Adrenal gland (tissue), 12 donors: ENCODE measurements around the gene TAF3. TPM values are rescaled to one million over a fixed set of nuclear protein-coding genes. Genes with fewer than 3 reads are reported as not detected.

ENCODE experiments used
- DNase-seq, 7 donors: peaks; one replicate each; pipeline ENCODE4 v3.0.0-alpha.2; 2019 to 2020
- H3K27ac ChIP-seq, 5 donors: fragments of 200-600 bp; sonication (generic) in 4 of 5; 1 replicate in 3 of 5; 2 replicates in 2 of 5; pipeline versions ENCODE4 v1.5.1 to v1.8.0; 2016 to 2020; ENCODE audit warnings: mild to moderate bottlenecking in 1 of 5
- H3K27me3 ChIP-seq: fragments of 200-600 bp; 2 replicates; pipeline ENCODE4 v1.8.0; 2021
- H3K36me3 ChIP-seq, 2 donors: fragments of 200-600 bp; replicated peaks in 1 of 2; 1 replicate in 1 of 2; 2 replicates in 1 of 2; pipeline versions ENCODE4 v1.5.1 to v1.8.0; 2018 to 2022
- H3K4me1 ChIP-seq, 2 donors: fragments of 200-600 bp; replicated peaks in 1 of 2; 1 replicate in 1 of 2; 2 replicates in 1 of 2; pipeline versions ENCODE4 v1.5.1 to v1.8.0; 2018 to 2021
- H3K4me3 ChIP-seq, 4 donors: fragments of 200-600 bp; sonication (generic) in 3 of 4; one replicate each; pipeline ENCODE4 v1.5.1; 2016 to 2018
- H3K9me3 ChIP-seq, 3 donors: fragments of 200-600 bp; sonication (generic) in 1 of 3; replicated peaks in 1 of 3; 1 replicate in 2 of 3; 2 replicates in 1 of 3; pipeline versions ENCODE4 v1.5.1 to v1.8.0; 2016 to 2021
- POLR2A ChIP-seq, 2 donors: fragments of 450-650 bp; IDR thresholded peaks; one replicate each; pipeline ENCODE4 v1.6.1; 2017; ENCODE audit warnings: antibody characterized with exemption in 2 of 2, mild to moderate bottlenecking in 2 of 2, moderate library complexity in 1 of 2
- WGBS, 4 donors: extraction: QIAGEN DNeasy Blood & Tissue Kit in 2 of 4; methylation state at CpG; one replicate each; pipeline versions ENCODE4 v1.1.5 to v1.1.7; 2013 to 2017; 5-methylcytosine and 5-hydroxymethylcytosine counted together
- intact Hi-C, 2 donors: fragments of 100-400 bp; cut with DNase I; formaldehyde crosslinking; loops; one replicate each; pipeline versions ENCODE4 v1.14.1 to v1.15.0; 2022 to 2023
- polyA plus RNA-seq, 3 donors: library from polyadenylated mRNA; stranded (reverse); fragments of 200-250 nt in 2 of 3; fragments of 350-450 nt in 1 of 3; fragmentation: Illumina TruSeq in 1 of 3; extraction: RNeasy Lipid Tissue Mini Kit (QIAGEN cat#74804) in 1 of 3; gene quantifications; one replicate each; pipeline ENCODE4 v1.2.3, GENCODE V29; 2013 to 2014
- total RNA-seq, 9 donors: library from RNA; depleted of rRNA in 4 of 9; stranded (reverse); fragments of >200 nt in 4 of 9; fragments of 120-200 nt in 1 of 9; fragmentation: NEBNext Ultra II Directional in 1 of 9; extraction: Animal tissue kit (Norgen Biotek cat#: 25700) in 1 of 9; gene quantifications; one replicate each; pipeline versions ENCODE4 v1.1.0 to v1.2.4, GENCODE V29; 2013 to 2023
- TF ChIP-seq, protein P1 (sequence below), 6 experiments: fragments of 450-650 bp in 4 of 6; fragments of 200-600 bp in 2 of 6; sonication (generic) in 1 of 6; IDR thresholded peaks; 1 replicate in 5 of 6; 2 replicates in 1 of 6; pipeline versions ENCODE4 v1.5.1 to v1.8.0; 2016 to 2021; ENCODE audit warnings: antibody characterized with exemption in 6 of 6, mild to moderate bottlenecking in 2 of 6, moderate library complexity in 1 of 6
- donor health status: healthy with polysubstance abuse.
- donor health status: Bipolar disorder and iron deficiency.
- donor health status: DM: yes; HTN: yes; CAD: no.
- donor health status: DM: no; HTN: no; CAD: no.
- donor health status: DM: no; HTN: no; CAD: no.
- donor health status: DM: yes; HTN: yes; CAD: no.

Gene TAF3
- total and polyA plus RNA-seq, 12 donors: 3.5 to 16.6 (median 7.6) TPM

DNA sequence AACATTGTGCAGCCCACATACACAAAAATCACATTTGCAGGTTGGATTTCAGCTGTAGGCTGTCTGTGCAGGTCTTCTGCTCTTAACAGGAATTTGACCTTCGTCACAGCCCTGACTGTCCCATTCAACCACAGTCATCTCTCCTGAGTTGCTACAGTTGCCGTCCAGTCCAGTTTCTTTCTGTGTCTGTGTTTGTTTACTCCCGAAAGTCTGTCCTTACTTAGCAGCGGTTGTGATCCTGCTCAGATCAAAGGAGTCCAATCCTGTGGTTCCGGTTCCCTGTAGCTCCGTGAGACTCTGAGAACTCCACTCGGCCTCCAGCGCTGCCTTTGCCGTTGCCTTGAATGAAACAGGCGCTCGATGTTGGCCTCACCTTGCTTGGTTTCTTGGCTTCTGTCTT is 124.6 kb downstream of the TAF3 start:
- no peak for TF ChIP-seq POLR2A (IDR thresholded peaks at IDR 0.05)
- peaks cover 0 to 13% of the 10 kb centered on the region in 2 donors for H3K4me1 ChIP-seq
- no peaks in the 10 kb centered on the region for H3K36me3 ChIP-seq
- no peak for DNase-seq
- no peaks in the 10 kb centered on the region for H3K27me3 ChIP-seq
- intact Hi-C loops: no loop called here
- no peak overlapping the region for H3K27ac ChIP-seq
- peaks cover 0 to 5% (median 0%) of the 10 kb centered on the region in 3 donors for H3K9me3 ChIP-seq
- 92 to 96% (median 93%) methylated on average over 11 of the region's 11 CpGs for WGBS, 4 donors
- H3K4me3 ChIP-seq: no peak overlapping the region

GRCh38 chr10:7944215-7944480 is 125.8 kb downstream of the TAF3 start:
- no peaks in the 10 kb centered on the region for H3K36me3 ChIP-seq
- H3K27me3 ChIP-seq: no peaks in the 10 kb centered on the region
- peaks cover 0 to 13% of the 10 kb centered on the region in 2 donors for H3K4me1 ChIP-seq
- H3K9me3 ChIP-seq: peaks cover 0 to 5% (median 0%) of the 10 kb centered on the region in 3 donors
- no peak for DNase-seq
- WGBS, 4 donors: 62 to 68% (median 67%) methylated on average over 2 of the region's 2 CpGs
- no peak for TF ChIP-seq POLR2A (IDR thresholded peaks at IDR 0.05)
- TF ChIP-seq, protein P1, sequence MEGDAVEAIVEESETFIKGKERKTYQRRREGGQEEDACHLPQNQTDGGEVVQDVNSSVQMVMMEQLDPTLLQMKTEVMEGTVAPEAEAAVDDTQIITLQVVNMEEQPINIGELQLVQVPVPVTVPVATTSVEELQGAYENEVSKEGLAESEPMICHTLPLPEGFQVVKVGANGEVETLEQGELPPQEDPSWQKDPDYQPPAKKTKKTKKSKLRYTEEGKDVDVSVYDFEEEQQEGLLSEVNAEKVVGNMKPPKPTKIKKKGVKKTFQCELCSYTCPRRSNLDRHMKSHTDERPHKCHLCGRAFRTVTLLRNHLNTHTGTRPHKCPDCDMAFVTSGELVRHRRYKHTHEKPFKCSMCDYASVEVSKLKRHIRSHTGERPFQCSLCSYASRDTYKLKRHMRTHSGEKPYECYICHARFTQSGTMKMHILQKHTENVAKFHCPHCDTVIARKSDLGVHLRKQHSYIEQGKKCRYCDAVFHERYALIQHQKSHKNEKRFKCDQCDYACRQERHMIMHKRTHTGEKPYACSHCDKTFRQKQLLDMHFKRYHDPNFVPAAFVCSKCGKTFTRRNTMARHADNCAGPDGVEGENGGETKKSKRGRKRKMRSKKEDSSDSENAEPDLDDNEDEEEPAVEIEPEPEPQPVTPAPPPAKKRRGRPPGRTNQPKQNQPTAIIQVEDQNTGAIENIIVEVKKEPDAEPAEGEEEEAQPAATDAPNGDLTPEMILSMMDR (IDR thresholded peaks at IDR 0.05): no peak
- H3K27ac ChIP-seq: no peak overlapping the region
- intact Hi-C loops: no loop called here
- H3K4me3 ChIP-seq: no peak overlapping the region

DNA sequence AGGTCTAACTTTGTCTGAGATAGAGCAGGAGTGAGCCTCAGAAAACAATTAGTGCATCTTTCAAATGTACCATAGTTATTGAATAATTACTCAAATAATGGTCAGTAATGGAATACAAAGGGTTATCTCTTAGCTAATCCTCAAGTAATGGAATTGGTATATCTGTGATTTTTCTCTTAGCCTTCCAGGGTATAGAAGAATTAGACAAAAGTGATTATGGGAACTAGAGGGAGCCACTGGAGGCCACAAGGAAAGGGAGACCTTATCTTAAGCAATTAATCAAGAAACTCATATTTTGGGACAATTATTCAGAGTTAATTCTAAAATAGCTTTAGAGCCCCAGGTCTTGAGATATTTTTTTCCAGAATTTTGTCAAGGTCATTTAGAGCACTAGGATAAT is 126.2 kb downstream of the TAF3 start:
- Histone ChIP-seq H3K4me3 (no peak overlapping the region), H3K27me3 (no peaks in the 10 kb centered on the region), H3K4me1 (peaks cover 0 to 13% of the 10 kb centered on the region in 2 donors), H3K27ac (no peak overlapping the region), H3K36me3 (no peaks in the 10 kb centered on the region), H3K9me3 (peaks cover 0 to 5% (median 0%) of the 10 kb centered on the region in 3 donors)
- DNase-seq: no peak
- intact Hi-C loops: no loop called here
- TF ChIP-seq POLR2A (IDR thresholded peaks at IDR 0.05): no peak
- TF ChIP-seq, protein P1 (IDR thresholded peaks at IDR 0.05): no peak

GRCh38 chr10:7945034-7945433 is 126.7 kb downstream of the TAF3 start:
- peaks cover 0 to 13% of the 10 kb centered on the region in 2 donors for H3K4me1 ChIP-seq
- H3K36me3 ChIP-seq: no peaks in the 10 kb centered on the region
- H3K4me3 ChIP-seq: no peak overlapping the region
- DNase-seq: no peak
- 93 to 100% (median 96%) methylated on average over 2 of the region's 2 CpGs for WGBS, 4 donors
- H3K27me3 ChIP-seq: no peaks in the 10 kb centered on the region
- TF ChIP-seq, protein P1 (IDR thresholded peaks at IDR 0.05): no peak
- no peak for TF ChIP-seq POLR2A (IDR thresholded peaks at IDR 0.05)
- H3K27ac ChIP-seq: no peak overlapping the region
- intact Hi-C loops: no loop called here
- no peaks in the 10 kb centered on the region for H3K9me3 ChIP-seq

- intact Hi-C loops: no loop called here
- Histone ChIP-seq H3K4me1 (peaks cover 0 to 13% of the 10 kb centered on the region in 2 donors), H3K4me3 (no peak overlapping the region), H3K27me3 (no peaks in the 10 kb centered on the region), H3K9me3 (peaks cover 0 to under 1% (median 0%) of the 10 kb centered on the region in 3 donors), H3K36me3 (no peaks in the 10 kb centered on the region), H3K27ac (no peak overlapping the region)
- 88 to 93% (median 89%) methylated on average over 11 of the region's 11 CpGs for WGBS, 4 donors
- DNase-seq: no peak
- no peak for TF ChIP-seq POLR2A (IDR thresholded peaks at IDR 0.05)
Observed at GRCh38 chr10:7945469-7946187, 127.3 kb downstream of the TAF3 start.
